Kidney glomerular epithelial cell (primary cell): ENCODE measurements around the gene PRTG.
"Not testable (repeated sequence)": the region's sequence is repeated elsewhere in the genome, so short reads cannot be mapped to it uniquely, and the experiment has no call there.

Experiments used
- DNase-seq: peaks from one replicate; lab custom pipeline; 2025; lab: John Stamatoyannopoulos, UW

PRTG gene

DNA sequence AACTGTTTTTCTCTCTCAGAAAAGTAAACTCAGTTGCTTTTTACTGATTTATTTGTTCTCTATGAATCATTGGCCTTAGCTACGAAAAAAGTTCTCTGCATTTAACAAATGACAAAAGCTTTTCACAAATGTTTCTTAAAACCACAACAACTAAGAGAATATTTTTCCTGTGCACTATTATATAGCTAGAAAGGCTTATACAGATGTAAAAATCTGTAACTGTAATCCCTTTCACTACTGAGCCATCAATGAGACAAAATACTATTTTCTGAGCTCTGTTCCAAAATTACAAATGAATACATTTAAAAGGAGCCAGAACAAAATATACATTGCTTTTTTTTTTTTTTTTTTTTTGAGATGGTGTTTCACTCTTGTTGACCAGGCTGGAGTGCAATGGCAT, 109.2 kb downstream of the PRTG start:
- no peak for DNase-seq

DNA sequence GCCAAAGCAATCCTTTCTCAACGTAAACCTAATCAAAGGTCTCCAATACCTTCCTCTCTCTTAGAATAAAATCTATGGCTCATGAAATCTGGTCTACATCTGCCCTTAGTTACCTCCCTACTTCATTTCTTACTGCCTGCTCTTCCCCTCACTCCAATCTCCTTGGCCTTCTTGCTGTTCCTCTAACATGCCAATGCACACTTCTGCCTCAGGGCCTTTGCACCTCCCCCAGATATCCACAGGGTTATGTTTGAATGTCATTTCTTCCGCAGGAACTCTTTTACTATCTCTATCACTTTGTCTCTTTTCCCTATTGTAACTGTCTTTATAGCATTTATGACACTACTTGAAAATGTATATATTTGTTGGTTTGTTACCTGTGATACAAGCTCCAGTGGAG, 110.5 kb downstream of the PRTG start:
- no peak for DNase-seq

DNA sequence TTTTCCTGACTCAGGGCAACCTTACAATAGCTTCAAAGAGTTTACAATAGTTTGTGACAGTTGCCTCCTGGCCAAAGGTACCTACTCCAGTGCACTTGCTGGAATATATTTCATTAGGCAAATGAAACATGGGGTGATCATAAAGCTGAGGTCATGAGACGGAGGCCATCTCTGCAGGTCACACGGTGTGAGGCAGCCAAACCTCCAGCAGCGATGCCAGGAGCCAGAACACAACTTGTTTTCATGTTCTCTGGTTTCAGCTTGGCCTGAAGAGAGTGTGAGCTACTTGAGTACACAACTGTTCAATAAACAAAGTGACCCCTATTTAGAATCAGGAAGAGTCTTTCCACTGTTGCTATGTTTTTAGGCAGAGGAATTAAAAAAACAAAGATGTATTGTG, 112.1 kb downstream of the PRTG start:
- no peak for DNase-seq

DNA sequence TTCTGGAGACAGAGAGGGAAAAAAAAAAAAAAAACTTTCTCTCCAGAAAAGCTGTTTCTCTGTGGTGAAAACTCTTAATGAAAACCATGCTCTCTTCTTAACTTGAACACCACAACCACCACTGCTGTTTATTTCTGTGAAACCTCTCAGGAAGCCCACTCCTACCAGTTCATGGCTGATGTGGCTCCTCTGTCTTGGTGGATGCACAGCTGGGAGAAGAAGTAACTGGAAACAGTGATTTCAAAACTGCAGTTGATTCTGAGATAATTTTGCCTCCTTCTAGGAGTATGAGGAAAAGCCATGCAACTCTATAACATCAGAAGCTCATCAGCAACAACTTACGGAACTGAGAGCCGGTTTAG, 114.6 kb downstream of the PRTG start:
- DNase-seq = no peak

DNA sequence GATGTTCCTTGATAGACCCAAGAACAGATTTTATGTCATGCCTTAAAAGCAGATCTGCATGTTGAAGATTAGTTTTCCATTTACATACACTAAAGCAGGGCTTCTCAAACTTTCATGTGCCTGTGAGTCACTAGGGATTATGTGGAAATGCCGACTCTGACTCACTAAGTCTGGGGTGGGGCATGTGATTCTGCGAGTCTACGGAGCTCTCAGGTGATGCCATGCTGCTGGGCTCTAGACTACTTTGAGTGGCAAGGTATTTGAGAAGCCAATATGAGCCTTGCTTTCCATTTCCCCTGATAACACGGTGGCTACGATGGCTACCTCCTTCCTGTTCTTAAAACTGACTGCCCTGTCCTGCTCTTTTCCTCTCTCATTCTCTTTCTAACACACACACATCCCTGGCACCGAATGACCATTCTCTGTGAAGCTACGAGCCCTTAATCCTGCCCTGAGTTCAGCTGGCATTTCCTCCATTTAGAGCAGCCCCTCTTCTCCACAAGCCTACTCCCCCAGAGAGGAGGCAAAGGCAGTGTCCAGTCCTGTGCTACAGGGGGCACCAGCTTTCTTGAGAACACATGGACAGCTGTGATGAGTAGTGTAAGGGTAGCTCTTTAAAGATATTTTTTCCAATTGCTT, 115.1 kb downstream of the PRTG start:
- peak; percentile 68 for DNase-seq

DNA sequence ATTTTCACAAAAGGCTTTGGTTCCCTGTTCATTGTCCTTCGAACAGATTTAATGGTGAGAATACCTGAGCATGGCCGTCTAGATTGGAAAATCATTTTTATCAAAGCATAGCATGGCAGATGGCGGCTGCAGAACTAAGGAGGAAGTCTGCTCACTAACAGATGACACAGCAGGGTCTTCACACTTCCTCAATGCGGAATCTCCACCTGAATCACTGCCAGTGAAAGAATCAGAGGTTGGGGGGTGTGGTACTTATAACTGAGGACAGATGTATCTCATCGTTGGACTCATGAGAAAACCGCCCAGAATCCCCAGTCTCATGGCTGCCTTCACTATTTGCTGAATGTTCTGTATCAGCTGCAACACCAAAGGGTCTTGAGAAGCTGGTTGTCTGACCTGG, 123.2 kb downstream of the PRTG start:
- no peak for DNase-seq

DNA sequence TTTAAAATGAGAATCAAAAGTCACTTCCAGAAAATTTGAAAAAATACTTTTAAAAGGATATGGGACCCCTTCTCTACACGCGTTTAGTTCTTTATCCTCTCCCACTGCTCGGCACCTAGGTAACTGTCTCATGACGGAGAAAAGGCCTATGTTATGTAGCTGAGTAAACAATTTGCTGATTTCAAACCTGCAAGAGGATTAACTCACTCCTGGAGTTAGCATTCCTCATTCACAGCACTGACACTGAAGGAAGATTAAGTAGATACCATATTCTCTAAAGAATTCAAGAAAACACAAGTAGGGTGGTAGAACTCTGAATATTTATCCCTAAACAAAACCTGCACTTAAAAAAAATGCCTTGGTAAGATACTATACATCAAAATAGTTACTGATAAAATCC, 124.6 kb downstream of the PRTG start:
- no peak for DNase-seq

DNA sequence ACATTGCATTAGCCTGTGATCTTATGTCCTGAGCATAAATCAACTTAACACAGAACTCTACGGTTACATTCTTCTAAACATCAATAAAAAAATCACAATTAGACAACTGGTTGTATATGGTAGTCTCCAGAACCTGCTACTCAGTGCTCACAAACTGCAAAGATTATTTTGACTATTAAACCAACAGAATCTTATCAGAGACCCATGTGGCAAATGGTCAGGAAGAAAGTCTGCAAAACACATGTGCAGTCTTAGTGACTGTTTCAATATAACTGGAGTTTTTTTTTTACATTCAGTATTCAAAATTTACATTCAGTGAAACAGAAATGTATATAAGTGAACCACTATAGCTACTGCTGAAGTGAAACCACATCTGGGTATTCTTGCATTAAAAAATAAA, 127.5 kb downstream of the PRTG start:
- DNase-seq = no peak

DNA sequence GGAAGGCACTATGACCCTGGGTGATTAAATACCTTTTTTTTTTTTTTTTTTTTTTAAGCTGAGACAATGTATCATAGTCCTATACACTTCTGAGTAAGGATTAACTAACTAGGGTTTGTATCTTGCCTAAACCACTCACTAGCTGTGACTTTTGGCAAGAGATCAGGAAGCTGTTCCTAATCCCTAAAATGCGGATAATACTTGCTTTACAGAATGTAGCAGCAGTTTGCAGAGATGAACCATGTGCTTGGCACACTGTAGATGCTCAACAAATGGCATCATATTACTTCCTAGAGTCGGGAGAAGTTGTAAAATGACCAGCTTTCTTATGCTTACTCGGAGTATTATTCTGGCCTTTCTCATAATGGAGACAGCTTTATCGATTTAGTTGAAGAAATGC, 129.2 kb downstream of the PRTG start:
- DNase-seq = no peak

DNA sequence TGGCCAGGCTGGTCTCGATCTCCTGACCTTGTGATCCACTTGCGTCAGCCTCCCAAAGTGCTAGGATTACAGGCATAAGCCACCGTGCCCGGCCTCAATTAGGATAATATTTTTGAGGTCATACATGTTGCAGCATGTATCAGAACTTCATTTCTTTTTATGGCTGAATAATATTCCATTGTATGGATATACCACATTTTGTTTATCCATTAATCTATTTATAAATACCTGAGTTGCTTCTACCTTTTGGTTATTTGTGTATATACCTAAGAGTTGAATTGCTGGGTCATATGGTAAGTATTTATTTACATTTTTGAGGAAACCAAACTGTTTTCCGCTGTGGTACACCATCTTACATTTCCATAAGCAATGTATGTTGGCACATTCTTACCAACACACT, 136.7 kb downstream of the PRTG start:
- DNase-seq = no peak

DNA sequence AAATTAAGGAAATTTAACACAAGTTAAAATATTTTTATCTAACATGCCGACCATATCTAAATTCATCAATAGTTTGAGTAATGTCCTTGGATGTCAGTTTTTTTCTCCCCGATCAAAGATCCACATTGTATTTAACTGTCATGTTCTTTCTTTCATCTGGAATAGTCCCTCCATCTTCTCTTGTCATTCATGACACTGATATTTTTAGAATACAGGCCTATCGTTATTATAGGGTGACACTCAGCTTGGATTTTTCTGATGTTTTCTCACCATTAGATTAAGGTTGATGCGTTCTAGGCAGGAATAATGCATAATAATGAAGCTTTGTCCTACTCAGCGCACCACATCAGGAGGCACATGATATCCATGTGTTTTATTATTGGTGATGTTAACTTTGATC, 141.6 kb downstream of the PRTG start:
- no peak for DNase-seq

DNA sequence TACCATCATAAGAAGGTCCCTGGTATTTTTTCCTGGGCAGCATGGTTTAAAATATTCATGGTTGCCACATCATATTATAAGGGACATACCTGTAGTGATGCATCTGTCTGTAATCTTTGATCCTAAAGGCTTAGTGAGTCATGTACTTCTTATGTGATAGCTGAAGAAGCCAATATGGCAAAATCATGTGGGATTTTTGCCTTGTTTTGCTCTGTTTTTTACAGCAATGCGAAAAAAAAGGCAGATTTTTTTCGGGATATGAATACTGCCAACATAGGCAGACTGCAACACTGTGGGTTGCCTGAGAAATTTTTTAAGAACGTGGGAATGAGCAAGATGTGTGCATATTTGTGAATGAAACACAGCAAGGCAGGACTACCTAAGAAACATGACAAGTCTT, 143.5 kb downstream of the PRTG start:
- no peak for DNase-seq

DNA sequence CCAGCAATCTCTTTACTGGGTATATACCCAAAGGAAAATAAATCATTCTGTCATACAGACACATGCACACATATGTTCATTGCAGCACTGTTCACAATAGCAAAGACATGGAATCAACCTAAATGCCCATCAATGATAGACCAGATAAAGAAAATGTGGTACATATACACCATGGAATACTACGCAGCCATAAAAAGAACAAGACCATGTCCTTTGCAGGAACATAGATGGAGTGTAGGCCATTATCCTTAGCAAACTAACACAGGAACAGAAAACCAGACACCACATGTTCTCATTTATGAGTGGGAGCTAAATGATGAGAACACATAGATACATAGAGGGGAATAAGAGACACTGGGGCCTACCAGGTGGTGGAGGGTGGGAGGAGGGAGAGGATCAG, 149.9 kb downstream of the PRTG start:
- not testable (repeated sequence) for DNase-seq

DNA sequence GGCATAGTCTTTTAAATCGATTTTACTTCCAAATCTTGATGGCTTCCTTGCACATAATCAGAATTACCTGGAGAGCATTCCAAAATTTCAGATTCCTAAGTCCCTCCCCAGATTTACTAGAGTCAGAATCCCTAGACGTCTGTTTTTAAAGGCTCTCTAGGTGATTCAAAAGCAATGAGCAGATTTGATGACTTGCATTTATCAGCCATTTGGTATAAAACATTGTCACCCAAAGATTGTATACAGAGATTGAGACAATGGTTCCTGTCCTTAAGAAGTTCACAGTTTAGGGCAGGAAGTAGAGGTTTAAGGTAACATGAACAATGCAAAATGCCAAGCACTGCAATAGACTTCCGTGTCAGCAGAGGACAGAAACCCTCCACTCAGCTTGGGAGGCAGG, 152.2 kb downstream of the PRTG start:
- DNase-seq = no peak

DNA sequence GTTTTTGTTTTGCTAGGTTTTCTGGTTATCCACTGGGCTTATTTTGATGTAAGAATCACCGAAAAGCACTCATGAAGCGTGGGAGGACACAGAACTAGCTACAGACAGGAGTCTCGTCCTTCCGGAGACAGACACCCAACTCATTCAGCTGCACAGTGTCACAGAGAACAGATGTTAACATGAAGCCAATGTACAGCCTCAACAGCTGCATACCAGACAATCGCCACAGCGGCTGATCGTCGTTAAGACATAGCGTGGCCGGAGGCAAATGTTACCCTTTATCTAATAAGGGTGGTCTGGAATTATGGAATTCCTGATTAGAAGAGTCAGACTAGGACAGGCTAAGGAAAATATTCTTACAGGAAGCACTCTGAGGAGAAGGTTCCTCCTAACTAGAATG, 153.7 kb downstream of the PRTG start:
- DNase-seq = no peak

DNA sequence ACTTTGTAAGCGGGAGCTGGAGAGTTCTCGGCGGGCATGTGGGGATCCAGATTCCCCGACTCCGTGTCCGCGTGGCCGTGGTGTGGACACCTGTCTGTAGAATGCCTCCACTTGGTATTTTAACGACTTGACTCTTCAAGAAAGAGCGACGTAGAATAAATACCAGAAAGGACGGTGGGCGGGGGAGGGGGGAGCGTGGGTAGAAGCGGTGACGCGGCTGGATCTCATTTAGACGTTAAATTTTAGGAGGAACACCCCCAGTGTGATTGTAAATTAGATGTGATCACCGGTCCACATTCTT, 154.2 kb downstream of the PRTG start:
- DNase-seq = no peak

DNA sequence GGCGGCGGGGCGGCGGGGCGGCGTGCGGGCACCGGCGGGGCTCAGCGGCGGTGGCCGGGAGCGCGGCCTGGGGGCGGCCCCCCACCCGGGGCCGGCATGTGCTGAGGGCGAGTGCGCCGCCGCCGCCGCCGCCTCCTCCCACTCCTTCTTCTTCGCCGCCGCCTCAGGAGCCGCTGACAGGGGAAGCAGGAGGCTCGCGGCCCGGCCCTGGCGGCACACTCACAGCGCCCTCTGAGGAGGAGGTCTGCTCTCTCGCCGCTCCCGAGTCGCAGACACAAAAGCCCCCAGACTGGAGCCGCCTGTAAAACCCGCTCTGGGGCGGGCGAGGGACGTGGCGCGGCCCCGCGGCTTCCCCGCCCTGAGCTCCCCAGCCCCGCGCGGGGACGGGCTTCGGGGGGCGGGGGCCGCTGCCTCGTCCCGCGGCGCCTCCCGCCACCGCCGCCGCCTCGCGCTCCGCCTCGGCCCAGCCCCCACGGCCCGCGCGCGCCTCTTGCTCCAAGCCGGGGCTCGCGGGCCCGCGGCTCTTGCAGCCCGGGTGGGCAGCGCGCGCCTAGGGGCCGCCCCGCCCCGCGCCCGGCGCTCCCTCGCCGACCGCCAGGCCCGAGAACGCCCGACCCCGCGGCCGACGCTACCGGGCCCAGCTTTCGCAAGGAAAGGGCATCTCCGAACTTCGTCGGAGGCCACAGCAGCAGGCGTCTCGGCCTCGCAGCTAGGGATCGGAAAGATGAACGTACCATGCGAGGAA, 154.7 kb downstream of the PRTG start, which contains the start of gene PYGO1:
PYGO1 (minus strand) TSS at position 276 of the 745 bp plus-strand sequence. CDS start 462 bp downstream, outside the sequence.
- peak; percentile 29 for DNase-seq

DNA sequence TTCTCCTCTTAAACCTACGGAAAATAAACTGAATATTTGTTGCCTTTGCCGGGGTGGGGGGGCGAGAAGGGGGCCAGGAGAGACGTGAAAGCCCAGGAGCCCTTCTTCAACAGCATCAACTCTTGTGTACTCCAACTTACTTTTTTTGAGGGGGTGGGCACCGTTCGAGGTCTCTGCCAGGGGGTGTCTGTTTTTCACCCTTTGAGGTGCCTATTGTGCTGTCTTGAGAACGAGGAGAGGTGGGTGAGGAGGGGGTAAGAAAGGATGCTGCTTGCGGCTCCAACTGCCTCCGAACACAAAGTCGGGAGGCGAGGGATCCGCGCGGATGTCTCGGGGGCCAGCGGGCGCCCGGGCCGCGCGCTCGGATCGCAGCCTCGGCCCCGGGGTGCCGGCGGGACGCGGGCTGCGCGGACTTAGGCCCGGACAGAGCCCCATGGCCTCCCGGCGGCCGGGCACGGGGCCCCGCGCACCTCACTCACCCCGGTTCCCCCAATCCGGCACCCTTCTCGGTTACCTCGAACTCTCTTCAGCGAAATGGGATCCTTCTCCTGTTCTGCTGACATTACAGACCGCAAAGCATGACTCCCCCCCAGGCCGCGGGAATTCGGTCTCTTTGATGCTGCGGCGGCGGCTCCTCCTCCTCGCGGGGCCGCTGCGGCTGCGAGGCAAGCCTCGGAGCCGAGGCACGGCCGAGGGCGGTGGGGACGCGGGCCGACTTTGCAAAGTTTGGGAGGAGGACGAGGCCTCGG, 155.5 kb downstream of the PRTG start:
- DNase-seq = peak; percentile 11

DNA sequence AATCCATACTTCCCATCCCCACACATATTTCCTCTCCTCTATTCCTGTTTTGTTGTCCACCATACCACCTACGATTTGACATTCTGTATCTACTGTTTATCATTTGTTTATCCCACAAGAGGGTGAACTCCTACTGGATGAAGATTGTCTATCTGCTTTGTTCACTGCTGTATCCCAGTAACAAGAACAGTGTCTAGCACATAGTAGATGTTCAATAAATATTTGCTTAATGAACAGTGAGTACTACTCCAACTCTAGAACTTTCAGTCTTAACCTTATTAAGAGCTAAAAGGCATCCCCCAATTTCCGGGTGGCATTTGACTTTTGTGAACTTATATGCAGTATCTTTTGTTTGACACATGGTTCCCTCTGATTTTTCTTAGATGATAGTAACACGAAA, 156.1 kb downstream of the PRTG start:
- DNase-seq = no peak

DNA sequence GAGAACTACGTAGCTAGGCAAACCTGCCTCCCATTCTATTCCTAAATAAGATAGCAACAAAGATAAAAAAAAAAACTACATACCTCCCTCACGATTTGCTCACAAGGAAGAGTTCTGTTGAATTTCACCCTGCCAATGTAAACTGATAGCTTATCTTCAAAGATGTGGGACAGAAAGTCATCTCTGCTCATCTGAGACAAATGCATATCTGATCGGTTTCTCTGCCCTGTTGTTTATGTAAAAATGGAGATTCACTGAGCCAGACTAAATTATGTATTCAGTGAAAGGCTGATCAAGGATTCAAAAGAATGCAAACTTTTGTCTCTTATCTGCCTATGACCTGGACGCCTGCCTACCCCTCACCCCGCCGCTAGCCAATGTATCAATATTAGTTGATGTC, 166.0 kb downstream of the PRTG start:
- DNase-seq = no peak

DNA sequence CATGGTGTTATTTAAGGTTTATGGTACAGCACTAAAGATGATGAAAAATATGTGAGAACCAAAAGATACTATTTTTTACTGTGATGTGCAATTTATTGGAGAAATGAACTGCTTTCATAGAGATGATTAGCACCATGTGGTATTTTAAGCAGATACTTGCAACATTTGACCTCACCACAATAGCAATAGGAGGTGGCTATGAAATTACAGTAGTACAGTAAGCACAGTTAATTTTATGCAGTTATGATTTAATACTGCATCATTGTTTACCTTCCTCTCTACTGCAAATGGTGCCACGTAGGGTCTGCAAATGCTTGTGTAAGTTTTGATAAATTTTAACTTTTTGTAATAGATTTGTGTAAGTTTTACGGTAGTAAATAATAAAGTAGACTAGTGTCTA, 168.9 kb downstream of the PRTG start:
- DNase-seq = no peak

DNA sequence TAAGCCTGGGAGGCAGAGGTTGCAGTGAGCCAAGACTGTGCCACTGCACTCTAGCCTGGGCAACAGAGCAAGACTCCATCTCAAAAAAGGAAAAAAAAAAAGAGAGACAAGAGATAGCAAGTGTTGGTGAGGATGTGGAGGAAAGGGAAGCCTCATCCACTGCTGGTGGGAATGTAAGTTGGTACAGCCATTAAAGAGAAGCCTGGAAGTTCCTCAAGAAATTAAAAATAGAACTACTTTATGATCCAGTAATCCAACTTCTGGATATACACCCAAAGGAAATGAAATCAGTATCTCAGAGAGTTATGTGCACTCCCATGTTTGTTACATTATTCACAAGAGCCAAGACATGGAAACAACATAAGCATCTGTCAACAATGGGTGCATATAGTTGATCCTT, 169.7 kb downstream of the PRTG start:
- DNase-seq = no peak

DNA sequence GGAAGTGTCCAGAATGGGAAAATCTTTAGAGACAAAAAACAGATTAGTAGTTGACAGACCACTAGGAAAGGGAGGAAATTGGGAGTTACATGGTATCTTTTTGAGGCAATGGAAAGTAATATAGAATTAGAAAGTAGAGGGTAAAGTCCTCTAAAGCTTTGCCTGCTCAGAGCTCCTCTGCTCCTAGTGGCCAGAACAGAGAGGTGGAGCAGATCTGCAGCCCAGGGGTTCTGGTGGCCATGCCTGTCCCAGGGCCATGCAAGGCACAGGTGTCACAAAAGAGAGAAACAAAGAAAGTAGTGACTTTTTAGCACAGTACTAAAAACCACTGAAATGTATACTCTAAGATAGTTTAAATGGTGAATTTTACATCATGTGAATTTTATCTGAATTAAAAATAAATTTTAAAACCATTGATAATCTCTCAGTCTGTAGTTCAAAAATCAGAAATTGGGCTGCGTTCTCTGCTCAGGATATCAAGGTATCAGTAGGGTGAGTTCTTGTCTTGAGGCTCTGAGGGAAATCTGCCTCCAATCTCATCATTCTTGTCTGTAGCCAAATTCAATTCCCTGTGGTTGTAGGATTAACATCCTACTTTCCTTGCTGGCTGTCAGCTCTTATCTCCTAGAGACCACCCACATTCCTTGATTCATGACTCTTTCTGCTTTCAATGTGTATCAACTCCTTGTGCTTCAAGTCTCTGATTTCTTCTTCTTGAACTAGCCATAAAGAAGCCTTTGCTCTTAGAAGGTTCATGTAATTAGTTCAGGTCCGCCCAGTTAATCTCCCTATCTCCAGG, 178.4 kb downstream of the PRTG start:
- no peak for DNase-seq
